ENCODE measurements around the gene FLVCR2. TPM values are rescaled to one million over a fixed set of nuclear protein-coding genes. Genes with fewer than 3 reads are reported as not detected.

Gene FLVCR2
- polyA plus RNA-seq, 2 donors: 1.2 to 2.2 TPM

DNA sequence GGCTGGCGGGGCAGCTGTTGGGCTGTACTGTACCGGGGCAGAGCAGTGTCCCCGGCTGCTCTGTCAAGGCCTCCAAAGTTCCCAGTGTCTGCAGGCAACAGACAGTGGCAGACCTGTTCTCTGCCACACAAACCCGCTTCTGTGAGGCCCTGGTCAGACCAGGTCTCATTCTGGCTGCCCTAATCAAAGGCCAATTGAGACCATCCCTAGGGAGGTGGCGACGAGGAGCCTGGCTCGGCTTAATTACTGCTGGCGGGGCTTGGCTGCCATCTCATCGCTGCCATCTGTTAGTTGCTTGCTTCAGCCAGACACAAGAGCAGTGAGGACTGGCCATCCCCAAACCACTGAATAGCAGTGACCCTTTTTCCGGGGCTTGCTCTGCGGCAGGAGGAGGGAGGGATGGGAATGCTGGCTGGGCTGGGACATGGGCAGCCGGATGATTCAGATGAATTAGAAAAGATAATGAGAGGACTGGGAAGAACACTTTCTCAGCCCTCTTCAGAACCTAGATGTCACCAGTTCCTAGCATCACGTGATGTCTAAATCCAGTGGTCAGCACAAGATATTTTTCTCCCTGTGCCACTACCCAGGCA is 57.8 kb downstream of the FLVCR2 start:
- peaks cover 0 to 9% of the 10 kb centered on the region in 2 donors for H3K4me1 ChIP-seq (ENCODE audit: control insufficient read depth in 2 of 2, insufficient read depth in 2 of 2, low read length in 1 of 2)
- no peaks in the 10 kb centered on the region for H3K27me3 ChIP-seq (ENCODE audit: control insufficient read depth in 1 of 2, insufficient read depth in 2 of 2, low read length in 2 of 2)
- H3K27ac ChIP-seq (ENCODE audit: low read depth in 2 of 2, low read length in 1 of 2): no peak overlapping the region
- no peaks in the 10 kb centered on the region for H3K9me3 ChIP-seq (ENCODE audit: control insufficient read depth in 2 of 2, insufficient read depth in 1 of 2, low read depth in 1 of 2, low read length in 1 of 2)
- 75 to 80% methylated on average over 13 of the region's 13 CpGs for WGBS, 2 donors
- H3K4me3 ChIP-seq (ENCODE audit: low read depth in 1 of 2, low read length in 2 of 2): no peak overlapping the region
- H3K36me3 ChIP-seq (ENCODE audit: control insufficient read depth in 2 of 2, insufficient read depth in 2 of 2, low read length in 1 of 2): no peaks in the 10 kb centered on the region

DNA sequence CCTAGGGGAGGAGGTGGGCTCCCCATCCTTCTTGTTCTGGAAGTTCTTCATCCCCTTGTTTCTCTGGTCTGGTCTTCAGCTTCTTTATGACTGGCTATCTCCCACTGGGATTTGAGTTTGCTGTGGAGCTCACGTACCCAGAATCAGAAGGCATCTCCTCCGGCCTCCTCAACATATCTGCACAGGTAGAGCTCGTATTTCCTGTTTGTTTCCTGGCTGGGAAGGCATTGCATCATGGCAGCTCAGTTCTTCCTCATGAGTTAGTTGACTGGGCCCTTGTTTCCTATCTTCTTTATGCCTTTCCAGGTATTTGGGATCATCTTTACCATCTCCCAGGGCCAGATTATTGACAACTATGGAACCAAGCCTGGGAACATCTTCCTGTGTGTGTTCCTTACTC is 62.5 kb downstream of the FLVCR2 start:
- WGBS, 2 donors: 78 to 83% methylated on average over 3 of the region's 3 CpGs
- H3K27ac ChIP-seq (ENCODE audit: low read depth in 2 of 2, low read length in 1 of 2): no peak overlapping the region
- no peaks in the 10 kb centered on the region for H3K36me3 ChIP-seq (ENCODE audit: control insufficient read depth in 2 of 2, insufficient read depth in 2 of 2, low read length in 1 of 2)
- H3K4me3 ChIP-seq (ENCODE audit: low read depth in 1 of 2, low read length in 2 of 2): no peak overlapping the region
- H3K27me3 ChIP-seq (ENCODE audit: control insufficient read depth in 1 of 2, insufficient read depth in 2 of 2, low read length in 2 of 2): no peaks in the 10 kb centered on the region
- H3K9me3 ChIP-seq (ENCODE audit: control insufficient read depth in 2 of 2, insufficient read depth in 1 of 2, low read depth in 1 of 2, low read length in 1 of 2): no peaks in the 10 kb centered on the region
- peaks cover 0 to 9% of the 10 kb centered on the region in 2 donors for H3K4me1 ChIP-seq (ENCODE audit: control insufficient read depth in 2 of 2, insufficient read depth in 2 of 2, low read length in 1 of 2)

DNA sequence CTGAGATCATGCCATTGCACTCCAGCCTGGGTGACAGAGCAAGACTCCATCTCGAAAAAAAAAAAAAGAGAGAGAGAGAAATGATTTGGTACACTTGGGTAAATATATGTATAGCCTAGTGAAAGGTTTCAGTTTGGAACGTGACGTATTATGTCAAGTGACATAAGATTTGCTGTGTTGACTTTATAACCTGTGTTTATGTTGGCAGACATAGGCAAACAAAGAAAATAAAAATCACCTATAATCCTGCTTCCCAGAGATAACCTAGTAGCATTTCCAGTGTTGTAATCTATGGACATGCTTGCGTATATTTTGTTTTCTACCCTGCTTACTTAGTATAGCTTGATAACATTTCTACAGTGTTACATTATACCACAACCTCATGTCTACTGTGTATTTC is 65.6 kb downstream of the FLVCR2 start:
- H3K4me3 ChIP-seq (ENCODE audit: low read depth in 1 of 2, low read length in 2 of 2): no peak overlapping the region
- H3K36me3 ChIP-seq (ENCODE audit: control insufficient read depth in 2 of 2, insufficient read depth in 2 of 2, low read length in 1 of 2): peaks cover 0 to 4% of the 10 kb centered on the region in 2 donors
- H3K4me1 ChIP-seq (ENCODE audit: control insufficient read depth in 2 of 2, insufficient read depth in 2 of 2, low read length in 1 of 2): peaks cover 0 to 8% of the 10 kb centered on the region in 2 donors
- H3K27ac ChIP-seq (ENCODE audit: low read depth in 2 of 2, low read length in 1 of 2): no peak overlapping the region
- WGBS, 2 donors: 47 to 54% methylated on average over 4 of the region's 4 CpGs
- H3K9me3 ChIP-seq (ENCODE audit: control insufficient read depth in 2 of 2, insufficient read depth in 1 of 2, low read depth in 1 of 2, low read length in 1 of 2): no peaks in the 10 kb centered on the region
- no peaks in the 10 kb centered on the region for H3K27me3 ChIP-seq (ENCODE audit: control insufficient read depth in 1 of 2, insufficient read depth in 2 of 2, low read length in 2 of 2)

DNA sequence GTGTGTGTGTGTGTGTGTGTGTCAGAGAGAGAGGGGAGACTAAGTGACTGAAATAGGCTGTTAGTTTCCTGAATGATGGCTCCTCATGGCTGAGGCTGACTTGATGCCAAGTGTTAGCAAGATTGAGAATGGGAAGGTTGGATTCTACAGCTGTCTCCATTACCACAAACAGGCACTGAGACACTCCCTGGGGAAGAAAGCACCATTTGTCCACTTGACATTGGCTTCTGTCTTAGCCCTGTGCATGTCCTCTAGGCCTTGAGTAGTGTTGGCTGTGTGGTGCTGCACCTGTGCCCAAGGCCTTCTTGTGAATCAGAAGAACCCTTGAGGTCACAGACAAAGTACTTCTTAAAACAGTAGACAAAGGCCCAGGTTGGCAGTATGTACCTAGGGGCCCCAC is 66.6 kb downstream of the FLVCR2 start:
- H3K4me1 ChIP-seq (ENCODE audit: control insufficient read depth in 2 of 2, insufficient read depth in 2 of 2, low read length in 1 of 2): peaks cover 0 to 8% of the 10 kb centered on the region in 2 donors
- H3K4me3 ChIP-seq (ENCODE audit: low read depth in 1 of 2, low read length in 2 of 2): no peak overlapping the region
- peaks cover 0 to 7% of the 10 kb centered on the region in 2 donors for H3K36me3 ChIP-seq (ENCODE audit: control insufficient read depth in 2 of 2, insufficient read depth in 2 of 2, low read length in 1 of 2)
- no peaks in the 10 kb centered on the region for H3K9me3 ChIP-seq (ENCODE audit: control insufficient read depth in 2 of 2, insufficient read depth in 1 of 2, low read depth in 1 of 2, low read length in 1 of 2)
- H3K27ac ChIP-seq (ENCODE audit: low read depth in 2 of 2, low read length in 1 of 2): no peak overlapping the region
- no peaks in the 10 kb centered on the region for H3K27me3 ChIP-seq (ENCODE audit: control insufficient read depth in 1 of 2, insufficient read depth in 2 of 2, low read length in 2 of 2)

DNA sequence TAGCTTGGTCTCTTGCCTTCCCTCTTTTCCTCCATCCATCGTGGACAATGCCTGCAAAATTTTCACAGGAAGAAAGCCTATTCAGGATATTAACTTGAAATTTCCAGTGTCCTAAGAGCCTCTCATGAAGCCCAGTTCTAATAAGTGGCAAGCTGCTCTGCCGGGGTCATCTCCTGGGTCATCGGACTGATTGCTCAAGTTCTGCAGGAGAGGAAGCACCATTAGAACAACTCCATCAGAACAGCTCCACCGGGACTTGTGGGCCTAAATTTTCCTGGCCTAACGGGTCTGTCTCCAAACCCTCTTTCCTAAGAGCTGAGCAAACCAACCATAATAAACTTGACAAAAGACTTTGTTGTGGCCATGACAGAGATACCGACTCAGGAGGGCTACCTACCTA is 68.3 kb downstream of the FLVCR2 start:
- H3K27ac ChIP-seq (ENCODE audit: low read depth in 2 of 2, low read length in 1 of 2): no peak overlapping the region

DNA sequence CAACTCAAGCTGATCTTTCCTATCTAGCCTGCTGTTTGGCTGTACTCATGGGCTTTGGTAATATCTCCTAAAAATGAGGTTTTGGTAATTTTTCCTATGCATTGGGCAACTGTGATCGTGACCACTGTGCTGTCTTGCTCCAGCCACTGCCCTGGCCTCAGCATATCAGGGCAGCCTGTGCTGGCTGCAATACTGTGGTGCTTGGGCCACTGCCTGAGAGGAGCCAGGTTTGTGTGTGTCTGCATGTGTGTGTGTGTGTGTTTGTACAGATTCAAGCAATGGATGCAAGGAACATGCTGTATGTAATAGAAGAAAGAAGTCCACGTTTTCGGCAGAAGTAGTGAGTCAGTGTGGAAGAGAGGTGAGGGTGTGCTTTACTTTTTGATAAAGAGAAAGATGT is 69.2 kb downstream of the FLVCR2 start:
- WGBS, 2 donors: 78 to 88% methylated on average over 3 of the region's 3 CpGs

More for the DNA sequence above, 68.3 kb downstream of the FLVCR2 start:
- Histone ChIP-seq H3K36me3 (ENCODE audit: control insufficient read depth in 2 of 2, insufficient read depth in 2 of 2, low read length in 1 of 2) (peaks cover 8 to 11% of the 10 kb centered on the region in 2 donors), H3K4me1 (ENCODE audit: control insufficient read depth in 2 of 2, insufficient read depth in 2 of 2, low read length in 1 of 2) (peaks cover 0 to 3% of the 10 kb centered on the region in 2 donors), H3K27me3 (ENCODE audit: control insufficient read depth in 1 of 2, insufficient read depth in 2 of 2, low read length in 2 of 2) (no peaks in the 10 kb centered on the region), H3K9me3 (ENCODE audit: control insufficient read depth in 2 of 2, insufficient read depth in 1 of 2, low read depth in 1 of 2, low read length in 1 of 2) (no peaks in the 10 kb centered on the region), H3K4me3 (ENCODE audit: low read depth in 1 of 2, low read length in 2 of 2) (no peak overlapping the region)
- WGBS, 2 donors: 87 to 88% methylated on average over 6 of the region's 6 CpGs

DNA sequence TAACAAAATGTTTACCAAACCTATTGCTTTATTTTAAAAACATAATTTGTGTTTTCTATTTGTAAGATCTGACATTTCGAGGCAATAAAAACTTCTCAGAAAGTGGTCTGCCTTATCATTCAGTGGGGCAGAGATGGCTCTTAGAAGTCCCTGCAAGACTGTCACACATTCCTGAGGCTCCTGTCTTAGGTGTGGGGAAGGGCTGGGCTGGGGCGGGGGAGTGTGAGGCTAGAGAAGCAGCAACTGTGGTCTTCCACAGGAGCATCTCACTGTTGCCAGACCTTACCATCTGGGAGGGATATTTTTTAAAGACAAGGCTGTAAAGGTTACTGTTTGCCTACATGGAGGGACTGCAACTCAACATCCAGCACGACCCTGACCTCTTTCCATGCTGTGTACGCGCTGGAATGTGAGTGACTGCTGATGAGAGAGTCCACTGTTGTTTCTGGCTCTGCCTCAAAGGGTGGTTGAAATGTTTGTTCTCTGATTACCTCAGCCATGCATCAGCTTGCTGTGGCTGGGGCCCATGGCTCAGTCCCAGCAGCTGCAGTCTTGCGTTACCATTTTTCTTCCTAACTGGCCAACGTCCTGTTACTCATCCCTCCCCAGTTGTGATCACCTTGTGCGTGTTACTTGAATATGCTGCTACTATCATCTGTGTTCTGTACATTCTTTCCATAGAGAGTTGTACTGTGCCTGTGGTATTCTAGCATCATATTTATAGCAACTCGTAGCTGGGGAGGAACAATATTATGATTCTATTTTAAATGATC is 69.8 kb downstream of the FLVCR2 start:
- WGBS, 2 donors: 50 to 53% methylated on average over 9 of the region's 9 CpGs
- H3K27me3 ChIP-seq (ENCODE audit: control insufficient read depth in 1 of 2, insufficient read depth in 2 of 2, low read length in 2 of 2): no peaks in the 10 kb centered on the region
- peaks cover 8 to 13% of the 10 kb centered on the region in 2 donors for H3K36me3 ChIP-seq (ENCODE audit: control insufficient read depth in 2 of 2, insufficient read depth in 2 of 2, low read length in 1 of 2)
- no peaks in the 10 kb centered on the region for H3K9me3 ChIP-seq (ENCODE audit: control insufficient read depth in 2 of 2, insufficient read depth in 1 of 2, low read depth in 1 of 2, low read length in 1 of 2)
- H3K27ac ChIP-seq (ENCODE audit: low read depth in 2 of 2, low read length in 1 of 2): no peak overlapping the region
- peaks cover 0 to 3% of the 10 kb centered on the region in 2 donors for H3K4me1 ChIP-seq (ENCODE audit: control insufficient read depth in 2 of 2, insufficient read depth in 2 of 2, low read length in 1 of 2)
- H3K4me3 ChIP-seq (ENCODE audit: low read depth in 1 of 2, low read length in 2 of 2): no peak overlapping the region

More for the DNA sequence above, 69.2 kb downstream of the FLVCR2 start:
- H3K27ac ChIP-seq (ENCODE audit: low read depth in 2 of 2, low read length in 1 of 2): no peak overlapping the region
- H3K9me3 ChIP-seq (ENCODE audit: control insufficient read depth in 2 of 2, insufficient read depth in 1 of 2, low read depth in 1 of 2, low read length in 1 of 2): no peaks in the 10 kb centered on the region
- no peaks in the 10 kb centered on the region for H3K27me3 ChIP-seq (ENCODE audit: control insufficient read depth in 1 of 2, insufficient read depth in 2 of 2, low read length in 2 of 2)
- H3K36me3 ChIP-seq (ENCODE audit: control insufficient read depth in 2 of 2, insufficient read depth in 2 of 2, low read length in 1 of 2): peaks cover 8 to 13% of the 10 kb centered on the region in 2 donors
- peaks cover 0 to 3% of the 10 kb centered on the region in 2 donors for H3K4me1 ChIP-seq (ENCODE audit: control insufficient read depth in 2 of 2, insufficient read depth in 2 of 2, low read length in 1 of 2)
- H3K4me3 ChIP-seq (ENCODE audit: low read depth in 1 of 2, low read length in 2 of 2): no peak overlapping the region

DNA sequence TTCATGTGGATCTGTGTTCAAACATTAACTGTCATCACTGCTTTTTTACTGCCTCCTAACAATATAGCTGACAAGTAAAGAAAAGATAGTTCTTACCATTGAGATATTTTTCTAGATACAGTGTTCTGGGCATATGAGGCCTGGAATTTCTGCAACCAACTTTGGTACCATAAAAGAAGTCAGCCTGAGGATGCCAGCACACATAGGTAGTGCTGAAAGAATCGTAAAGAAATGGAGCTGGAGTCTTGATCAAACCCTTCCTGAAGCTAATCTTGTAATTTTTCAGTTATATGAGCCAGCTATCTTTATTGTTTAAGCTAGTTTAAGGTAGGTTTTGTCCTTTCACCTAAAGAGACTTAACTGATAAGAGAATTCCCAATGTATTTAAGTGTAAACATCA is 70.9 kb downstream of the FLVCR2 start:
- H3K4me3 ChIP-seq (ENCODE audit: low read depth in 1 of 2, low read length in 2 of 2): no peak overlapping the region
- WGBS, 2 donors: 95 to 100% methylated on average over 1 of the region's 1 CpG
- H3K27me3 ChIP-seq (ENCODE audit: control insufficient read depth in 1 of 2, insufficient read depth in 2 of 2, low read length in 2 of 2): no peaks in the 10 kb centered on the region
- H3K9me3 ChIP-seq (ENCODE audit: control insufficient read depth in 2 of 2, insufficient read depth in 1 of 2, low read depth in 1 of 2, low read length in 1 of 2): no peaks in the 10 kb centered on the region
- no peak overlapping the region for H3K27ac ChIP-seq (ENCODE audit: low read depth in 2 of 2, low read length in 1 of 2)
- H3K4me1 ChIP-seq (ENCODE audit: control insufficient read depth in 2 of 2, insufficient read depth in 2 of 2, low read length in 1 of 2): peaks cover 0 to 3% of the 10 kb centered on the region in 2 donors
- peaks cover 8 to 13% of the 10 kb centered on the region in 2 donors for H3K36me3 ChIP-seq (ENCODE audit: control insufficient read depth in 2 of 2, insufficient read depth in 2 of 2, low read length in 1 of 2)

DNA sequence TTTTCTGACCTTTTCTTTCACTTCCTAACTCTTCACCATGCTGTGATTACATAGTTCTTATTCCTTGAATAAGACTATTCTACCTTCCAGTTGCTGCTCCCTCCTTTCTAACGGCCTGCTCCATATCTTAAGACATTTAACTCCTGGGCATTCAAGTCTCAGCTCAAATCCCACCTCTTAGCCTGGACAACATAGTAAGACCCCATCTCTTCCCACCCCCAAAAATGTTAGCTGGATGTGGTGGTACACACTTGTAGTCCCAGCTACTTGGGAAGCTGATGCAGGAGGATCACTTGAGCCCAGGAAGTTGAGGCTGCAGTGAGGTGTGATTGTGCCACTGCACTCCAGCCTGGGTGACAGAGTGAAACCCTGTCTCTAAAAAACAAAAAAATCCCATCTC is 71.4 kb downstream of the FLVCR2 start:
- 91 to 94% methylated on average over 1 of the region's 1 CpG for WGBS, 2 donors
- no peak overlapping the region for H3K27ac ChIP-seq (ENCODE audit: low read depth in 2 of 2, low read length in 1 of 2)
- H3K36me3 ChIP-seq (ENCODE audit: control insufficient read depth in 2 of 2, insufficient read depth in 2 of 2, low read length in 1 of 2): peaks cover 8 to 15% of the 10 kb centered on the region in 2 donors
- no peaks in the 10 kb centered on the region for H3K27me3 ChIP-seq (ENCODE audit: control insufficient read depth in 1 of 2, insufficient read depth in 2 of 2, low read length in 2 of 2)
- H3K4me3 ChIP-seq (ENCODE audit: low read depth in 1 of 2, low read length in 2 of 2): no peak overlapping the region
- no peaks in the 10 kb centered on the region for H3K9me3 ChIP-seq (ENCODE audit: control insufficient read depth in 2 of 2, insufficient read depth in 1 of 2, low read depth in 1 of 2, low read length in 1 of 2)
- H3K4me1 ChIP-seq (ENCODE audit: control insufficient read depth in 2 of 2, insufficient read depth in 2 of 2, low read length in 1 of 2): peaks cover 0 to 3% of the 10 kb centered on the region in 2 donors

Measured in esophagus (tissue), 2 donors.